Globus pallidus (tissue), 1 donor: Measurements from ENCODE around the gene CHST5.

Experiments
- DNase-seq: peaks from one replicate; pipeline ENCODE4 v3.0.0-alpha.2; 2015; ENCODE audit warnings: low spot score

Gene CHST5

DNA sequence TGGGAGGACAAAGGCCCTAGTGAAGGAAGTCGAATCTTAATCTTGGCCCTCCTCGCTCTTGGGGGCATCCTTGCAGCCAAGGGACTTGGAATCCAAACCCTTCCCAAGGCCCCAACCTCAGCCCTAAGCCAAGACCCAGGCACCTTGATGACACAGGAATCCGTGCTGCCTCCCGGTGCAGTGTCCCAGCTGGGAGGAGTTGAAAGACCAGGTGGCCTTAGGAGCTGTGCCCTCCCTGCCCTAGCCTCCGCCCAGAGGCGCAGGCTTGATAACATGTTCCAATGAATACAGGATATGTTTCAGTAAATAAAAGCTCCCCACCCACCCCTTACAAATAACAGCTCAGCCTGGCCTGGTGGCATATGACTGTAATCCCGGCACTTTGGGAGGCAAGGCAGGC is at the start of gene CHST5:
CHST5 (minus strand) TSS at position 208 of the 400 bp plus-strand sequence. CDS start 5,724 bp downstream, outside the sequence.
- no peak for DNase-seq

GRCh38 chr16:75584108-75584507 is 48.2 kb upstream of the CHST5 start:
- no peak for DNase-seq

DNA sequence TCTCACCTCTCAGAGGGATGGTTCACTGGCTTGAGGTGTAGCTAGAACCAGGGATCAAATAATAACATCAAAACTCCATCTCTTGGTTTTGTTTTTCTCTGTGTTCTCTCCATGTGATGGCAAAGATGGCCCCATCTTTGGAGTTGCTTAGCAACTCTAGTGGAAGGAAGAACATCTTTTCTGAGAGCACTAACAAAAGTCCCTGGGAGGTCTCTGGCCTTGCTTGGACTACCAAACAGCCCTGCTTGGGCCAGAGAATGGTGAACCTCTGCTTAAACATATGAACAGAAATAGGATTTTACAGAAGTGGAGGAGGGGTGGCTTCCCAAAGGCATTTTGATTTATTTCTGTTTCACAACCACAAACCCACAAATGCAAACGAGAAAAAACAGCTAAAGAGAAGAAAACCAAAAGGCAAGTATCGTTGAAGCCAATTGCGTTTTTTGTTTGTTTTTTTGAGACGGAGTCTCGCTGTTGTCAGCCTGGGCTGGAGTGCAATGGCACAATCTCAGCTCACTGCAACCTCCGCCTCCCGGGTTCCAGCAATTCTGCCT is 43.5 kb upstream of the CHST5 start:
- no peak for DNase-seq

DNA sequence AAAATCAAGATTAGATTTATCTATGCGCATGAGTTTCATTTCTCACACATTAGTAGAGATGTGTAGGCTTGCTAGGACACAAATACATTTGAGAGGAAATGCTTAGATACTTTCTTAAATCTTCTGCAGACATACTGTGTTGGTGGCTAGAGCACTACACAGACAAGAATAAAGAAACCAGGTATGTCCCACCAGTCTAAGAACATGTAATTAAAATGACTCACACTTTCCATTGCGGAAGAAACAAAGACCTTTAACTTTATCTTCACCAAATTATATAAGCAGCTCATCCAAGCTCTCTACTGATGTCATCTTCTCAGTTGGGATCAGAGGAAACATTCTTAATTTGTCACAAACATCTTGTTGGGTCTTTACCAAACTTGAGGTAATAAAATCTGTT is 42.8 kb upstream of the CHST5 start:
- no peak for DNase-seq

- no peak for DNase-seq
Measured at GRCh38 chr16:75578212-75578611, 42.3 kb upstream of the CHST5 start.

- no peak for DNase-seq
Measured at GRCh38 chr16:75576384-75576811, 40.5 kb upstream of the CHST5 start.

DNA sequence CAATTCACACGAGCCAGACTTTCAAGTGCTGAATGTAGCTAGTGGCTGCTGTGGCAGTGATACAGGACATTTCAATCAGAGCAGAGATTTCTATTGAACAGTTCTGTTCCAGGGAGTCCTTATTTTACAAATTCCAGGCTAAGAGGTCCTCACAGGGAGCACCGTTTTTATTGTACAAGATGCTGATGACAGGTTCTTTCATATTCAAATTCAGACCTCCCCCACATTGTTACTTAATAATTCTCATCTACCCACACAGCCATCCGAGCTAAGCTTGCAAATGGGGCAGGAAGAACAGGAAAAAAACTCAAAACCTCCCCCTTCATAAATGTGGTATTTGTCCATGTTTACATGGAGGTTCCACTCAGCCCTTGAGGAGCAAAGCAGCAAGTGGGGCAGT is 40.0 kb upstream of the CHST5 start:
- no peak for DNase-seq

- no peak for DNase-seq
Measured at GRCh38 chr16:75573955-75574354, 38.0 kb upstream of the CHST5 start.

DNA sequence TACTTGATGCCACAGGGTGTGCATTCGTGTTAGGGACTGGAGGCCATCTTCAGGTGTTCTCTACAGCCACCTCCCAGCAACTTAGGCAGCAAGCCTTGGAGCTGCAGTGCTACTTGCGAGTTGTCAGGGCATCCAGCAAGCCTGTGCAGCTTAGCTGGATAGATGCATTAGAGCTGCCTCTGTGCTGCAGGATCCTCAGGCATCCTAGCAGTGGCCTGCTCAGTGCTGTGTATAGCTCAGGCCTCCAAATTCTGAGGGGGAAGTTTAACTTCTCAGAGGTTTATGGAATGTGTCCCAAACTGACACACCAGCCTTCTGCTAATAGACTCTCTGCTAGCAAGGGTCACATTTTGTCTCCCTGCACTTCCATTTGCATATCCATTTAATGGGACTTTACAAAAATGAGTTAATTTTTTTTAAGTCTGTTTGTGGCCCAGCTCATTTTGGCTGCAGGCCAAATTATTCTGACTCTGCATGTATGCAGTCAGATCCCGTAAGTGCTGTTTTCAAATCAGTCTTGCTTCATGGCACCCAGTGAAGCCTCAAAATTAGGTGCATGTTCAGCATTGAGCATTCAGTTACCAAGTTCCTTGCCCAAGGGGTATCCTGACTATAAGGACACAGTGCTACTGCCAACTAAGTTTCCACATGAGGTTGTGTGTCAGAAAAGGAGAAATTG is 37.1 kb upstream of the CHST5 start:
- DNase-seq: no peak

DNA sequence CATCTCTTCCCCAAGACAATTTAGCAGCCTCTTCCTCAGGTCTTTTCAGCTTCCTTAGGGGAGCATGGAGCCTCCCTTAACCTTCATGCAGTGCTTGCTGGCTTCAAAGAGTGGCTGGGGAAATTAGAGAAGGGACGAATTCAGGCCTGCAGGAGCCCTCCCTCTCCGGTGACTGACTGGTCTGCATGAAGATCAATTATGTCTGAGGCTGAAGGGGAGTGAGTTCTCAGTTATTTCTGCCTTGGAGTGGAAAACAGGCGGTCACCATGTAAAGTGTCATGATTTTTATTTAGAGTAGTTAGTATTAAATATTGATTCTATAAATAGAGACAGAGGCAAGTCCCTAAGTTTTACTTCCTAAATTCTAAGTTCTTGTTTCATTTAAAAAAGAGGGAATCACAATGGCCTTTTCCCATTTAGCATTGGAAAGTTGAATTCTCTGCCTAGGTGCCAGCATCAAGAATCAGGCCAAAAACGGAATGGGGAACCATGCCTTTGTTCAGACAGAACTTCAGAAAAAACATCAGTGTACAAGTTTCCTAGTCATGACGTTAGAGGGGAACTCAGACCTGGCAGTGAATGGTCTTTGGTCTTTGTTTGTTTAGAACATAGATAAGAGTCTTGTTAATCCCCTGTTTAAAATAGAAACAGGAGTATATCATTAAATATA is 34.6 kb upstream of the CHST5 start:
- DNase-seq: peak; percentile 58

DNA sequence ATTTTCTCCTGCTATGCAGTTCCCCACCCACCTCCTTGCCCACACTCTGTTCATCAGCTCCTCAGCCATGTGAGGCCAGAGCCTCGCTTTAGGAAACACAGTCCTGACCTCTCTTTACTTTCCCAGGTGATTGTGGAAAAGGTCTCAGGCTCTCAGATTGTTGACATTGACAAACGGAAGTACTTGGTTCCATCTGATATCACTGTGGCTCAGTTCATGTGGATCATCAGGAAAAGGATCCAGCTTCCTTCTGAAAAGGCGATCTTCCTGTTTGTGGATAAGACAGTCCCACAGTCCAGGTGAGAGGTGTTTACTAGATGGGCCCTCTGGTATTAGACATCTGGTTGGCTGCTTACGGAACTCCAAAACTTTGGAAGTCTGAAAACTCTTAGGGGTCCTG is 32.0 kb upstream of the CHST5 start:
- no peak for DNase-seq

DNA sequence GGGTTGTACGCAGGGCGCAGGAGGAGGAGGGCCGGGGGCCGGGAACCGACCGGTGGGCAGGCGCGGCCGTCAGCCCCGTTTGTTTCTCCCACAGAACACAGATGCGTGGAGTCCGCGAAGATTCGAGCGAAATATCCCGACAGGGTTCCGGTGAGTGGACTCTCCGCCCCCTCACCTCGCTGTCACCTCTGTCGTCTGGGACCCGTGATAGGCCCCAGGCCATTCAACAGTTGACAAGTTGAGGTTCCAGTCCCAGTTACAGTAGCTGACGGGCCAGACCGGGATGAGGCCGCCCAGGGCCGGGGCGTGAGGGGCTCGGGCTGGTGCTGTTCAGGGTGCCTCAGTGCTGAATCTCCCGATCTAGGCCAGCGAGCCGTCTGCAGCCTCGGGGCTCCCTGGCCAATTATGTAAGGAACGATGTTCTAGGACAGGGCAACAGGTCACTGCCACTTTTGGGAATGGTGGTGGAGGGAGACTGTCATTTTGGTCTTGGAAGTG is 30.9 kb upstream of the CHST5 start:
- DNase-seq: no peak

DNA sequence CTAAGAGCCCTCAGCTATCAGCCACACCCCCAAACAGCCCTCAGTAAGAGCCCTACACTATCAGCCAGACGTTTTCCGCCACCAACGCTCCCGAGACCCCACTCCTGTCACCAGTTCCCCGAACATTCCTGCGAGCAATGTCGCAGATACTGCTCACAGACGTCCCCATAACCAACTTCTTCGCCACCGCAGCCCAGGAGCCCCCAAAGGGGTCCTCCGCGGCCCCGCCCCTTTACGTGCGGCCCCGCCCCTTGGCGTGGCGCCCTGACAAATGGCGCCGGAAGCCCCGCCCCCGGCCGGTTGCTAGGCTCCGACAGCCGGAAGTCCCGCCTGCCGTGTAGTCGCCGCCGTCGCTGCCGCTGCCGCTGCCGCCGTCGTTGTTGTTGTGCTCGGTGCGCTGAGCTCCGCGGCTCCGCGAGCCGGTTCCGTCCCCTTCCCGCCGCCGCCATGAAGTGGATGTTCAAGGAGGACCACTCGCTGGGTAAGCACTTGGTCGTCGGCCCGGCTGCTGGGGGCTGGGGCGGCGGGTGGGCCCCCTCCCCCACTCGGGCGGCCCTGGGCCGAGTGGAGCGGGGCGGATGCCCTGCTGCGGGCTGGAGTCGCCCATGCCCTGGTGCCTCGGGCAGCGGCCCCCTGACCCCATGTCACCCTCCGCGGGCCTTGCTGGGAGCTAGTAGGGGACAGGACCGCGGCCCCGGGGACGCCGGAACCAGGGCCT is 30.3 kb upstream of the CHST5 start, which contains the start of gene GABARAPL2:
GABARAPL2 (plus strand) TSS at position 340 of the 718 bp plus-strand sequence; CDS start at position 448, 108 bp downstream.
- DNase-seq: peak; percentile 80

GRCh38 chr16:75565640-75566039 is 29.7 kb upstream of the CHST5 start:
- peak; percentile 39 for DNase-seq

DNA sequence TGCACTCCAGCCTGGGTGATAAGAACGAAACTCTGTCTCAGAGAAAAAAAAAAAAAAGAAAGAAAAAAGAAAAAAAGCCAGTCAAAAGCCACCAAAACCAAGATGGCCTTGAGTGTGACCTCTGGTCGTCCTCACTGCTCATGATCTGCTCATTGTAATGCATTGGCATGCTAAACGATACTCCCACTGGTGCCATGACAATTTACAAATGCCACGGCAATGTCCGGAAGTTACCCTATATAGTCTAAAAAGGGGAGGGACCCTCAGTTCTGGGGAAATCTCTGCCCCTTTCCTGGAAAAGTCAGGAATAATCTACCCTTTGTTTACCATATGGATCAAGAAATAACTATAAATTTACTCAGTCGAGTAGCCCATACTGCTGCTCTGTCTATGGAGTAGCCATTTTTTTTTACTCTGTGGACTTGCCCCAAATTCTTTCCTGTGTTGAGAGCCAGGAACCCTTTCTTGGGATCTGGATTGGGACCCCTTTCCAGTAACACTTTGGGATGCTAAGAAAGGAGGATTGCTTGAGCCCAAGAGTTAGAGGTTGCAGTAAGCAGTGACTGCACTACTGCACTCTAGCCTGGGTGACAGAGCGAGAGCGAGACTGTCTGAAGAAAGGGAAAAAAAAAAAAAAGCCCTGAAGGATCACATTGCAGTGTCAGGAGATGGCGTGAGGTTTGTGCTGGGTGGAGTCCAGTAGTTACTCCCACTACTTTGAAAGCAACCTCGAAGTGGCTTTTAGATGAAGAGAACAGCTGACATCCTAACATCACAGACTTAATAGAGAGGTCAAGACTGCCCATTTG is 23.9 kb upstream of the CHST5 start:
- no peak for DNase-seq

- DNase-seq: no peak
Measured at GRCh38 chr16:75558846-75559401, 23.0 kb upstream of the CHST5 start.

DNA sequence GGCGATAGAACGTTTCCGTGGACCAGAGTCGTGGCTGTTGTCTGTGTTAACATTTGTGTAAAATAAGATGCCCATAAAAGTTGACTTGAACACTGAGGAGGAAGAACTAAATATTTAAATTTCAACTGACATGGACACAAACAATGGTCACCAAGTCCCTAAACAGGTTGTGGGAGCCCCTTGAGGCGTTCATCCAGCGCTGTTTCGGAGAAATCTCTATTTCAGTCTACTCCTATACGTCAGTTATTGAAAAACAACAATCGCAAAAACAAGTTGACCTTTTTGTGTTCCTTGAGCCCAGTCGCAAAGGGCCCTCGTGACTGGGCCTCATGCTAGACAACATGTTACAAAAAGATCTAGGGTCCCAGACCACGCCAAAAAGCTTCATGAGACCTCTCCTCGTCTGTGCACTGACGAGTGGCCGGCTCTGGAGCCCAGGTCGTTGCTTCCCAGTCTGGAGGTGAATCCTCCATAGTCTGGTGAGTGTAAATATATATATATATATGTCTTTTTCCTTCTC is 20.6 kb upstream of the CHST5 start:
- no peak for DNase-seq

- peak; percentile 96 for DNase-seq
Measured at GRCh38 chr16:75555707-75556430, 20.0 kb upstream of the CHST5 start, which contains the start of gene TMEM231. TMEM231 (minus strand) TSS chr16:75556252; CDS start chr16:75556209, 43 bp downstream.

- DNase-seq: peak; percentile 88
Measured at GRCh38 chr16:75555213-75555706, 19.4 kb upstream of the CHST5 start.

GRCh38 chr16:75552951-75553350 is 17.0 kb upstream of the CHST5 start:
- peak; percentile 48 for DNase-seq
